Superior temporal gyrus (tissue), 1 donor: ENCODE data around the gene BLOC1S3.
"Not testable (repeated sequence)": the region's sequence is repeated elsewhere in the genome, so short reads cannot be mapped to it uniquely, and the experiment has no call there.

ENCODE experiments used
- DNase-seq: peaks from one replicate; pipeline ENCODE4 v3.0.0-alpha.2; 2016; ENCODE audit errors: extremely low spot score

The BLOC1S3 gene

DNA sequence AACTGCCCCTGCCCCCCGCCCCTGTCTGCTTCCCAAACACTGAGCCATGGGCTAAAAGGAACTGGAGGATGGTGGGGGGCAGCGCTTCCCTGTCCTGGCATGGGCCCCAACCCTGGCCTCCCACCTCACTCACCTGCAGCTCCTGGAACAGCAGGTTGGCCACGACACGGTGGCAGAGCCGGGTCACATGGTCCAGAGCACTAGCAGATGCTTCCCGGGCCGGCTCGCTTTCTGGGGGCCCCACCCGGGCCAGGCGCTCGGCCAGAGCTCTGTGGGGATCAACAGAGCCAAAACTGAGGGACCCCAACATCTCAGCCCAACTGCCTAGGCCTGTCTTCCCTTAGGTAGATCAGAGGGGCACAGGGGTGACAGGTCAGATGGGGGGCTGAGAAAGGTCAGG lies 46.1 kb downstream of the BLOC1S3 start:
- no peak for DNase-seq

- DNase-seq = not testable (repeated sequence)
Measured at GRCh38 chr19:45229056-45229455, 50.5 kb downstream of the BLOC1S3 start.
